HUES48 (cell line): Measurements from ENCODE around the gene CFAP97.

Experiments
- H3K27ac ChIP-seq: one replicate; pipeline ENCODE4 v1.7.0; 2013; ENCODE audit warnings: low read depth, low read length, inconsistent platforms
- H3K27me3 ChIP-seq: 2 replicates; pipeline ENCODE4 v1.6.1; 2013; ENCODE audit warnings: mild to moderate bottlenecking, low read length; ENCODE audit not compliant: control insufficient read depth, insufficient read depth
- H3K36me3 ChIP-seq: 2 replicates; pipeline ENCODE4 v1.6.1; 2013; ENCODE audit warnings: low read length; ENCODE audit not compliant: control insufficient read depth, insufficient read depth
- H3K4me1 ChIP-seq: 2 replicates; pipeline ENCODE4 v1.6.1; 2013; ENCODE audit warnings: mild to moderate bottlenecking, low read length; ENCODE audit not compliant: control insufficient read depth, insufficient read depth
- H3K4me3 ChIP-seq: 2 replicates; pipeline ENCODE4 v1.5.1; 2013; ENCODE audit warnings: mild to moderate bottlenecking, low read depth, low read length
- H3K9ac ChIP-seq: 2 replicates; pipeline ENCODE4 v1.6.1; 2013; ENCODE audit warnings: mild to moderate bottlenecking, low read depth, low read length, moderate library complexity
- H3K9me3 ChIP-seq: 2 replicates; pipeline ENCODE4 v1.6.1; 2013; ENCODE audit warnings: low read length; ENCODE audit not compliant: control insufficient read depth, insufficient read depth

CFAP97 gene

DNA sequence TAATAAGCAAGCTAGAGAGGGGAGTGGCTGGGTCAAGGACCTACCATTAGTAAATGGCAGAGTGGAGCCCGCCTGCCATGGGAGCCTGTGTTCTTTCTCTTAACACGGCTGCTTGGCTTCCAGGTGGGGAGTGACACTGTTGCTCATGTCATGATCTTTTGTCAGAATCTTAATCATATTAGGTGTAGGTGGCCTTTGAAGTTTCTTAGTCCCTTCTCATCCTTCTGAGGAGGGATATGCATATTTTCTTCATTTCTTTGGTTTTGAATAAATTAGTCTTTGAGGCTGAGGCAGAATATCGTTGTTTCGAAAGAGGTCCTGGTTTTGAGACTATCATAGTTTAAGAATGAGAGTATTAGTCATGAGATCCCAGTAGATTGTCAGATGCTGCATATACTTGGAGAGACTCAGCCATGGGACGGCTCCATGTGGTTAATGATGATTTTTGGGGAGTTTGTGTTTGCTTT lies 34.4 kb upstream of the CFAP97 start:
- H3K27ac ChIP-seq = no peak overlapping the region
- no peaks in the 10 kb centered on the region for H3K4me1 ChIP-seq
- no peak overlapping the region for H3K4me3 ChIP-seq
- no peak overlapping the region for H3K9ac ChIP-seq
- H3K9me3 ChIP-seq = peaks cover 9% of the 10 kb centered on the region
- H3K27me3 ChIP-seq = no peaks in the 10 kb centered on the region
- no peaks in the 10 kb centered on the region for H3K36me3 ChIP-seq

DNA sequence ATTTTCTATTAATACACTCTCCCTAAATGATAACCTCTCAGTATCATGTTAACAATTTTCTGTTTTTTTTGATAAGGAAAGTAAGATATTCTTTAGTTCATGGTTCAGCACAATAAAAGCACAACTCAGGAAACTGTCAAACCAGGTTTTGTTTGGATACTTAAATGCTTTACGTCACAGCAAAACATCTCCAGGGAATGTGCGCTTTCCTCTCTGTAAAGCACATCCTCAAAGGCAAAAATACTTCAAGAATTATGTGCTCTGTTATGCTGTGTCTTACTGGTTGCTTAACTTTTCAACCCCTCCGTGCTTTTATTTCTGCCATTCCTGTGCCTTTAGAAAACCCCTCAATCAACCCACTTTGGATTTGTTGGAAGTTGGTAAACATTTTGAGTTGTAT lies 33.4 kb upstream of the CFAP97 start:
- Histone ChIP-seq H3K4me3 (no peak overlapping the region), H3K4me1 (no peaks in the 10 kb centered on the region), H3K36me3 (no peaks in the 10 kb centered on the region), H3K9me3 (peaks cover 9% of the 10 kb centered on the region), H3K27ac (no peak overlapping the region), H3K9ac (no peak overlapping the region), H3K27me3 (no peaks in the 10 kb centered on the region)

DNA sequence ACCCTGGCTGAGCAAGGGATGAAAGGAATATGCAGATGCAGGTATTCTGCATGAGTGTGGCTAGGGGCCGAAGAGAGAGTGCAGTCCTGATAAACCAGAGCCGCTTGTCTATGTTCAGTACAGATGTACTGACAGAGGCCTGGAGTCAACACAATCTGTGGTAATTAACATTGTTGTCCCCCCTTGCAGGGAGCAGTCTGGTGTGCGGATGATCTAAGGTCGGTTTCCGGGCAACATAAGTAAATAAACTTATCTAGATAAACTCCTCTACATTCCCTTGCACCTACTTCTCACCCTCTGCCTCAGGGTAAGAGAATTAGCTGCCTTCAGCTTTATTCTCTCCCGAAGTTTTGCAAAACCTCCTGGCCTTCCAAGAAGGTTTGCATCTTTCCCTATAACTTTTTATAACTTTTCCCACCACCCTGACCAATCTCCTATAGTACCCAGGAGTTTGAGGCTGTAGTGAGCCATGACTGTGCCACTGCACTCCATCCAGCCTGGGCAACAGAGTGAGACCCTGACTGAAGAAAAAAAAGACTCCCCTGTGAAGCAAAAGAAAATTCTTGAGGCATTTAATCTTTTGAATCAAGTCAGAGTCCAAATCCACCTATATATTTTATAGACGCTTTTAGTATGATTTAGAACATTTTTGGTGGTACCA lies 32.2 kb upstream of the CFAP97 start:
- H3K27ac ChIP-seq = peak overlapping the region; percentile 5
- H3K4me3 ChIP-seq = no peak overlapping the region
- peaks cover 9% of the 10 kb centered on the region for H3K9me3 ChIP-seq
- H3K27me3 ChIP-seq = no peaks in the 10 kb centered on the region
- H3K36me3 ChIP-seq = no peaks in the 10 kb centered on the region
- no peak overlapping the region for H3K9ac ChIP-seq
- H3K4me1 ChIP-seq = no peaks in the 10 kb centered on the region

DNA sequence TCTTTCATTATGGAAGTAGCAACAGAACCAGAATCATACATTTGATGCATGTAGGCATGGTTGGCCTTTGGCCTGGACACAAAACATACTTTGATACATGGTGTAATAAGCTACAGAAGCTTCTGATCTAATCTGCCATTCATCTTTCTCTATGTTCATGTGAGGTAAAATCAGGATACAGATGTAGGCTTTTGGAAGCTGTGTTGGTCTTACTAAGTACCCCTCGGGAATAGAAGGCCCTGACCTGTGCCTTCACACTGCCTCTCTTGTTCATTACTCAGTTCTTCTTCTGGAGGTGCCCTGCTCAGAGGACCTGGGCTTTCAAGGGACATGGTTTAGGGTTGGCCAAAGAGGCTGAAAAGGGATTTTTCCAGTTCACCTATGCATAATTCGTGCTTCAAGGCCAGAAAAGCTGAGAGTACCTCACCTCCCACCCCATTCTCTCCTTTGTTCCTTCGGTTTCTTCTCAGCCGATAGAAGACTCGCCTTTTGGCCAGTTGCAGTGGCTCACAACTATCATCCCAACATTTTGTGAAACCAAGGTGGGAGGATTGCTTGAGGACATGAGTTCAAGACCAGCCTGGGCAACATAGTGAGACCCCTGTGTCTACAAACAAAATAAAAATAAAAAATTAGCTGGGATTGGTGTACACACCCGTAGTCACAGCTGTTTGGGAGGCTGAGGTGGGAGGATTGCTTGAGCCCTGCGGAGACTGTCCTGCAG lies 31.5 kb upstream of the CFAP97 start:
- no peak overlapping the region for H3K4me3 ChIP-seq
- H3K9me3 ChIP-seq = peaks cover 9% of the 10 kb centered on the region
- no peaks in the 10 kb centered on the region for H3K36me3 ChIP-seq
- H3K4me1 ChIP-seq = no peaks in the 10 kb centered on the region
- no peak overlapping the region for H3K27ac ChIP-seq
- no peak overlapping the region for H3K9ac ChIP-seq
- H3K27me3 ChIP-seq = no peaks in the 10 kb centered on the region

DNA sequence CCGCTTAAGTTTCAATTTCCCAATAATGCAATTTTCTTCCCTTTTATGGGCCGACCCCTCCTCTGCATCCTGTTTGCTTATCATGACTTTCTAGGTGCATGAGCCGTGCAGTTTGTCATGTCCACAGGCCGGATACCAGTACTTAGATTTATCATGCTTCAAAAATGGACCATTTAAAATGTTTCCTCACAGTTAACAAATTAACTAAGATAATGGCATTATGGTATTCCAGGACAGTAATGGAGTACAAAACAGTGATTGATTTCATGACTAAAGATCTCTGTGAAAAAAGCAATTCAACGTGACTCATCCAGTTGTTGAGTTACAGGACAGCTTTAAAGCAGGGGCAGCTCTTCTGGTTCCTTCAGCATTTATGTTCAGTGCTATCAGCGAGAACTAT lies 28.6 kb upstream of the CFAP97 start:
- no peak overlapping the region for H3K27ac ChIP-seq
- H3K9ac ChIP-seq = no peak overlapping the region
- H3K4me1 ChIP-seq = no peaks in the 10 kb centered on the region
- no peaks in the 10 kb centered on the region for H3K36me3 ChIP-seq
- no peak overlapping the region for H3K4me3 ChIP-seq
- no peaks in the 10 kb centered on the region for H3K9me3 ChIP-seq
- H3K27me3 ChIP-seq = no peaks in the 10 kb centered on the region

DNA sequence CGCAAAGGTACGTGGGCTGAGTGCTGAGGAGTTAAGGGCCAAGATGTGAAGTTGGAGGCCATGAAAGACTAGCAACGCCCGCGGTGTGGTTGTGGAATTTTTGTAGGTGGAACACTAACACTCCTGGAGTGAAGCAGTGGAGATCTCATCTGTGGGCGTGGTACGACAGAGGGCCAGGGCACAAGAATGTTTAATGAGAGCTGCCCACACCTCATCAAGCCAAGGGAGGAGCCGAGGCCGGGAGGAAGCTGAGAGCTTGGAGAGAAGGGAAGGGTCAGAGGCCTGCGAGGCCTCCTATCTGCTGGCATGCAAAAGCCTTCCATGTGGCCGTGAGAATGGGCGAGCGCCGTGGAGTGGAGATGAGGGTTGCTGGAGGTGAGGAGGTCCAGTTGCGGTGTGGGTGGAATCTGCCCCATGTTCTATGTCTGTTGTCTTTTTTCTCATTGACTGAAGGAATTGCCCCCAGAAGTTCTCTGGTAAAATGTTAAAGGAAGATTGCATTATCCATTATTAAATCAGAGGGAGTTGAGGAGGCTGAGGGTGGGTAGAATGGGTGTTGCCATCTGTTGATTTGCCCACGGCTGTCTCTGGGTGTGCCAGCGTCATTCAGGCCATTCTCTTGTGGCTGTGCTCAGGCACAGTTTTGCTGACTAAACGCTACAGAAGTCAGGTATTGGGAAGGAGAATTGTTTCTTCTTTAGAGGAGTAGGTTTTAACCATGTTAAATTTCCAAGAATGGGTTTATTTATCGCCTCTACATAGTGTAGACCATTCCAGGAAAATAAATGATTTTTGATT lies 25.4 kb upstream of the CFAP97 start:
- Histone ChIP-seq H3K4me1 (no peaks in the 10 kb centered on the region), H3K27ac (no peak overlapping the region), H3K36me3 (no peaks in the 10 kb centered on the region), H3K27me3 (no peaks in the 10 kb centered on the region), H3K4me3 (no peak overlapping the region), H3K9me3 (no peaks in the 10 kb centered on the region), H3K9ac (no peak overlapping the region)

DNA sequence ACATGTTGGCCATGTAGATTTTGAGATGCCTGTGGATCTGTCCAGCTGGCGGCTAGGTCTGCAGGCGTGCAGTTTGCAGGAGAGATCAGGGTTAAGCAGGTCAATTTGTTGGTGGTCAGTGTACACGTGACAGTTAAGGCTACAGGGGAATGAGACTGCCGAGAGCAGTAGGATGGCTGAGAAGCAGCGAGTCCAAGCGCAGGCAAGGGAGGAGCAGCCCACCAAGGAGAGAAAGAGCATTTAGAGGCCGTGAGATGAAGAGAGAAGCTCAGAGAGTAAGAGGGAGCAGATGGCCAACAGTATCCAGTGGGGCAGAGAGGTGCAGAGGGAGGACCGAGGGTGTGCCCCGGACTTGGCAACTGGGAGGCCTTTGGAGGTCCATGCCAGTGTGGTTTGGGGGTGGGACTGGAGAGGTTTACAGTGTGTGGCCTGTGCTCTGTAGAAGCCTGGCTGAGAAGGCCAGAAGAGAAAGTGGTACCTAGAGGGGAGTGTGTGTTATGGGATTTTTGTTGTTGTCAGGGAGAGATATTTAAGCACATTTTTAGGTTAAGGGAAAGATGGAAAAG lies 24.0 kb upstream of the CFAP97 start:
- H3K36me3 ChIP-seq = no peaks in the 10 kb centered on the region
- no peaks in the 10 kb centered on the region for H3K9me3 ChIP-seq
- H3K4me1 ChIP-seq = no peaks in the 10 kb centered on the region
- H3K27me3 ChIP-seq = no peaks in the 10 kb centered on the region
- H3K9ac ChIP-seq = no peak overlapping the region
- no peak overlapping the region for H3K27ac ChIP-seq
- no peak overlapping the region for H3K4me3 ChIP-seq

DNA sequence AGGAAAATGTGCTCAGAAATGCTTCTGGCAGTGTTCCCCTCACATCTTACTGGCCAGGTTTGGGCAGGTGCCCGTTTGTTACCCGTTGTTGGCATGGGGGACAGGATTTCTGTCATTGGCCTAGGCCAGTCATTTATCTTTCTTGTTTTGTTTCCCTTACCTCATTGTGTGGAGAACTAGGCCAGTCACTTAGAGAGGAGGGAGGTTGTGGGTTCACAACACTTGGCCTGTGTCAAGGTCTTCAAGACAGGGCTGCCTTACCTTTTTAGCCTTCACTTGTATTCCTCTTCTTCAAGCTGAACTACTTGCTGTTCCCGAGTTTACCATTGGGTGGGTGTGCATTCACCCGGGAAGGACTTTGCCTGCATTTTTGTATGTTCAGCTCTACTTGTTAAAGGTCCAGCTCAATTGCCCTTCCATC lies 23.3 kb upstream of the CFAP97 start:
- H3K27ac ChIP-seq = no peak overlapping the region
- no peaks in the 10 kb centered on the region for H3K4me1 ChIP-seq
- no peak overlapping the region for H3K4me3 ChIP-seq
- no peaks in the 10 kb centered on the region for H3K36me3 ChIP-seq
- no peaks in the 10 kb centered on the region for H3K27me3 ChIP-seq
- no peak overlapping the region for H3K9ac ChIP-seq
- H3K9me3 ChIP-seq = no peaks in the 10 kb centered on the region

DNA sequence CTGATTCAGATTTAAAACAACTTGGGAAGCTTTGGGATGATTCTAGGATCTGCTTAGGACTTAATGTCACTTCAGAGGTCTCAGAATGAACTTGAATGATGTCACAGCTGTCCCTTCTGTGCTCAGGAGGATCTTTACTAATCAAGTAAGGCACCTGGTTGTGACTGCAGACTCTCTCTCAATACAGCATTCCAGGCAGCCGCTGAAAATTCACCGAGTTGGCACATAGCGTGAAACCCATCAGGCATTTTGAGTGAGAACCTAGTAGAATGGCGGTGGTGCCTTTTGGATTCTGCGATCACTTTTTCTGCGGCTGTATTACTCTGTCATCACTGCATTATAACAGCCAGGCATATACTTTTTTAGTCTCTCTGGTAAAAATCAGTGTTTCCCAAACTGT lies 22.1 kb upstream of the CFAP97 start:
- no peaks in the 10 kb centered on the region for H3K27me3 ChIP-seq
- no peak overlapping the region for H3K27ac ChIP-seq
- no peaks in the 10 kb centered on the region for H3K4me1 ChIP-seq
- no peak overlapping the region for H3K4me3 ChIP-seq
- no peak overlapping the region for H3K9ac ChIP-seq
- no peaks in the 10 kb centered on the region for H3K36me3 ChIP-seq
- H3K9me3 ChIP-seq = no peaks in the 10 kb centered on the region

DNA sequence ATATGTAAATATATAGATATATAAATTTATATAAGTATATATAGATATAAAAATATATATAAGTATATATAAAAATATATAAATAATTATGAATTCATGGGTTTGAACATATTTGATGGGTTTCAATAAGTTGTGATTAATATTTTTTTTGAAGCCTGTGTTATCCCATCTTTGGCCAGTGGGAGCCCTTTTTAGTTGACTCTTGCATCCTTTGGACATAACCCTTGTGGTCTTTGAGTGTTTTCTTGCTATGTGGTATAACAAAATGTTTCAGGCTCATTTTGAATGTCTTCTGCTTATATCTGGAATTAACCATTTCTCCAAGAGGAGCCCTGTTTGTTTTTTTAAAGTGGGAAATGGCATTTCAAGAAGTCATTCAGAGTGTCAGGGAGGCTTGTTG lies 20.8 kb upstream of the CFAP97 start:
- no peaks in the 10 kb centered on the region for H3K4me1 ChIP-seq
- no peak overlapping the region for H3K4me3 ChIP-seq
- no peaks in the 10 kb centered on the region for H3K27me3 ChIP-seq
- H3K9ac ChIP-seq = no peak overlapping the region
- H3K9me3 ChIP-seq = no peaks in the 10 kb centered on the region
- H3K27ac ChIP-seq = no peak overlapping the region
- H3K36me3 ChIP-seq = no peaks in the 10 kb centered on the region

DNA sequence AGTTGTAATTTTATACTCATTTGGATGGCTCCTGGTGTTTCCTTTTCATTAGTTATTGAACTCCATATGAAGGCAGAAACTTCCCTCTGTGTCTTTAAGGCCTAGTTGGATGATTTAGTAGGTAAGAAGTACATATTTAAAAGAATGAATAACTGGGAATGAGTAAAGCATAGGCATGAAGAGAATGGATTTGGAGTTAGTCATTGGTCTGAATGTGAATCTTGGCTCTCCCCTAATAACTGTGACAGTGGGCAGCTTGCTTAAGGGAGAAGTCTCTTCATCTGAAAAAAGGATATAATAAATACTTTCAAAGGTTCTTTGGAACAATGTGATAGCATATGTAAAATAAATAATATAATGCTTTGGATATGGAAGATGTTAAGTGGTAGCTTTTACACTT lies 18.8 kb upstream of the CFAP97 start:
- H3K9me3 ChIP-seq = no peaks in the 10 kb centered on the region
- H3K27me3 ChIP-seq = no peaks in the 10 kb centered on the region
- H3K4me3 ChIP-seq = no peak overlapping the region
- 0 out of 2 replicates have a peak, but pooled peaks cover 2% of the 10 kb centered on the region for H3K4me1 ChIP-seq
- H3K9ac ChIP-seq = no peak overlapping the region
- no peaks in the 10 kb centered on the region for H3K36me3 ChIP-seq
- no peak overlapping the region for H3K27ac ChIP-seq
